Natural killer cell (primary cell): ENCODE results near the gene BRD8. TPM values are rescaled to one million over a fixed set of nuclear protein-coding genes. Genes with fewer than 3 reads are reported as not detected.

ENCODE experiments used
- ATAC-seq, 3 donors: fragments of 150-1000 bp in 2 of 3; fragments of 200-7000 bp in 1 of 3; cut with Tn5 transposase; 1 replicate in 1 of 3; 2 replicates in 2 of 3; pipeline ENCODE4 v1.10.0; 2021; ENCODE audit warnings: mild to moderate bottlenecking in 2 of 3, moderate library complexity in 2 of 3
- DNase-seq, 2 donors: peaks; one replicate each; pipeline versions ENCODE4 v3.0.0 to v3.0.0-alpha.2; 2013 to 2021; ENCODE audit warnings: mixed read lengths in 1 of 2
- H3K27ac ChIP-seq: one replicate; pipeline ENCODE4 v1.5.1; 2013; ENCODE audit warnings: mild to moderate bottlenecking, low read length
- H3K27me3 ChIP-seq: one replicate; pipeline ENCODE4 v1.6.1; 2013; ENCODE audit warnings: low read length; ENCODE audit not compliant: control insufficient read depth, insufficient read depth
- H3K36me3 ChIP-seq: one replicate; pipeline ENCODE4 v1.6.1; 2013; ENCODE audit warnings: low read length; ENCODE audit not compliant: control insufficient read depth, insufficient read depth
- H3K4me1 ChIP-seq: one replicate; pipeline ENCODE4 v1.6.1; 2013; ENCODE audit warnings: low read length; ENCODE audit not compliant: control insufficient read depth, insufficient read depth
- H3K4me3 ChIP-seq: one replicate; pipeline ENCODE4 v1.5.1; 2013; ENCODE audit warnings: low read length
- H3K9me3 ChIP-seq: one replicate; pipeline ENCODE4 v1.6.1; 2013; ENCODE audit warnings: low read length; ENCODE audit not compliant: control insufficient read depth, insufficient read depth
- H3K27ac Mint-ChIP-seq, 2 donors: one replicate each; pipeline ENCODE4 v1.8.0; 2022; ENCODE audit warnings: mild to moderate bottlenecking in 2 of 2, mixed read lengths in 2 of 2, moderate library complexity in 1 of 2
- H3K27me3 Mint-ChIP-seq, 2 donors: one replicate each; pipeline ENCODE4 v1.8.0; 2022; ENCODE audit warnings: low read depth in 2 of 2, mixed read lengths in 2 of 2
- H3K36me3 Mint-ChIP-seq: one replicate; pipeline ENCODE4 v1.8.0; 2022; ENCODE audit warnings: mixed read lengths
- H3K4me1 Mint-ChIP-seq, 2 donors: one replicate each; pipeline ENCODE4 v1.8.0; 2022; ENCODE audit warnings: mixed read lengths in 2 of 2
- H3K4me3 Mint-ChIP-seq: one replicate; pipeline ENCODE4 v1.8.0; 2022; ENCODE audit warnings: mild to moderate bottlenecking, moderate library complexity, mixed read lengths
- H3K9me3 Mint-ChIP-seq, 2 donors: one replicate each; pipeline ENCODE4 v1.8.0; 2022; ENCODE audit warnings: mixed read lengths in 2 of 2
- WGBS: methylation state at CpG from one replicate; pipeline ENCODE4 v1.1.7; 2013; ENCODE audit warnings: missing lambda C conversion rate; ENCODE audit not compliant: insufficient coverage; 5-methylcytosine and 5-hydroxymethylcytosine counted together
- intact Hi-C: fragments of 100-400 bp; cut with micrococcal nuclease; formaldehyde crosslinking; loops from one replicate; pipeline ENCODE4 v1.14.2; 2022
- total RNA-seq, 4 donors: library from RNA; stranded (reverse); fragments of 120-200 nt in 1 of 4; gene quantifications; one replicate each; pipeline versions ENCODE4 v1.2.3 to v1.2.4, GENCODE V29; 2013 to 2022
- TF ChIP-seq, protein P1 (sequence below): fragments of 200-600 bp; IDR thresholded peaks from one replicate; pipeline ENCODE4 v1.8.0; 2022; ENCODE audit warnings: antibody characterized with exemption

BRD8 gene
- total RNA-seq, 3 donors from 2014 or later (not counting 1 experiment from before 2014, with no cell fraction given): 26.1 to 36.5 (median 34.1) TPM

DNA sequence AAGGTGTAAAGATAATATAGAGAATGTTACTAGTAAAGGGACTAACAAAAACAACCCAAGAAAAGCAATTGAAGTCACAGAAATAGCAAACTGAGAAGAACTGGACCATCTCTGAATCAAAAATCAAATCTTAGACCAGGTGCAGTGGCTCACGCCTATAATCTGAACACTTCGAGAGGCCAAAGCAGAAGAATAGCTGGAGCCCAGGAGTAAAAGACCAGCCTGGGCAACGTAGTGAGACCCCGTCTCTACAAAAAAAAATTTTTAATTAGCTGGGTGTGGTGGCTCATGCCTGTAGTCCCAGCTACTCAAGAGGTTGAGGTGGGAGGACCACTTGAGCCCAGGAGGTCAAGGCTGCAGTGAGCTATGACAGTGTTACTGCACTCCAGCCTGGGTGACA lies 67.2 kb downstream of the BRD8 start:
- Mint-ChIP-seq H3K4me3 (no peak overlapping the region), H3K4me1 (no peaks in the 10 kb centered on the region), H3K27me3 (peaks cover 12 to 20% of the 10 kb centered on the region in 2 donors), H3K36me3 (no peaks in the 10 kb centered on the region), H3K27ac (no peak overlapping the region), H3K9me3 (no peaks in the 10 kb centered on the region)
- Histone ChIP-seq H3K36me3 (no peaks in the 10 kb centered on the region), H3K9me3 (no peaks in the 10 kb centered on the region), H3K4me1 (no peaks in the 10 kb centered on the region), H3K4me3 (no peak overlapping the region), H3K27ac (no peak overlapping the region), H3K27me3 (no peaks in the 10 kb centered on the region)
- no peak for ATAC-seq
- intact Hi-C loops: no loop called here
- DNase-seq: no peak
- WGBS: 88% methylated on average over 4 of the region's 4 CpGs
- TF ChIP-seq, protein P1, sequence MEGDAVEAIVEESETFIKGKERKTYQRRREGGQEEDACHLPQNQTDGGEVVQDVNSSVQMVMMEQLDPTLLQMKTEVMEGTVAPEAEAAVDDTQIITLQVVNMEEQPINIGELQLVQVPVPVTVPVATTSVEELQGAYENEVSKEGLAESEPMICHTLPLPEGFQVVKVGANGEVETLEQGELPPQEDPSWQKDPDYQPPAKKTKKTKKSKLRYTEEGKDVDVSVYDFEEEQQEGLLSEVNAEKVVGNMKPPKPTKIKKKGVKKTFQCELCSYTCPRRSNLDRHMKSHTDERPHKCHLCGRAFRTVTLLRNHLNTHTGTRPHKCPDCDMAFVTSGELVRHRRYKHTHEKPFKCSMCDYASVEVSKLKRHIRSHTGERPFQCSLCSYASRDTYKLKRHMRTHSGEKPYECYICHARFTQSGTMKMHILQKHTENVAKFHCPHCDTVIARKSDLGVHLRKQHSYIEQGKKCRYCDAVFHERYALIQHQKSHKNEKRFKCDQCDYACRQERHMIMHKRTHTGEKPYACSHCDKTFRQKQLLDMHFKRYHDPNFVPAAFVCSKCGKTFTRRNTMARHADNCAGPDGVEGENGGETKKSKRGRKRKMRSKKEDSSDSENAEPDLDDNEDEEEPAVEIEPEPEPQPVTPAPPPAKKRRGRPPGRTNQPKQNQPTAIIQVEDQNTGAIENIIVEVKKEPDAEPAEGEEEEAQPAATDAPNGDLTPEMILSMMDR: no peak

DNA sequence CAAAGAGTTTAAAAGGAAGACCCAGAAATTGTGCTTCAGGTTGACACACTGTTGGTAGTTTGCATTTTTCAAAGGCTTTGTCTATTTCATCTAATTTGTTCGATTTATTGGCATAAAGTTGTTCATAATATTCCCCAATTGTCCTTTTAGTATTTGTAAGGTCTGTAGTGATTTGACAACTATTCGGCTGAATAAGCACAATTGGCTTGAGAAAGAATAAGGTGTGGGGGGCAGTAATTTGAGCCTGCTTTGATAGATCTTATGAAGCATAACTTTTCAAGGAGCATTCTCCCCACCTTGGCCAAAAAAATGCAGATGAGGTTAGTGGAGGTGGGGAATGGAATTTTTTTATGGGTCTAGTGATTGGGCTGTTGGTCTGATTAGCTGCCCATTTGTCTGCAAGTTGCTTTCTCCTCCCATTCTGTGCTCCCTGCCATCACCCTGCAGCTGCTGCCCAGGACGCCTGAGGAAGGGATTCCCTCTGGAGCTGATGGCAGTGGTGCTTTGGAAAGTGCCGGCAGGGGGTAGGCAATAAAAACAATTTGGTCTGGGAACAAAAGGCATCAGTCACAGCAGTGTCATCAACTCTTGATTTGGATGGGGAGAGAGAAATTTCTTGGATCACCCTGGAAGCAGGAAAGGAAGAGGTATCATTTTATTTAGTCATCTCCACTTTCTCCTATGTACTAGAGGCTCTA lies 68.0 kb downstream of the BRD8 start:
- Mint-ChIP-seq H3K27me3 (peaks cover 12 to 20% of the 10 kb centered on the region in 2 donors), H3K27ac (no peak overlapping the region), H3K9me3 (no peaks in the 10 kb centered on the region), H3K4me1 (no peaks in the 10 kb centered on the region), H3K36me3 (no peaks in the 10 kb centered on the region), H3K4me3 (no peak overlapping the region)
- ATAC-seq: no peak
- WGBS: 94% methylated on average over 3 of the region's 4 CpGs
- Histone ChIP-seq H3K36me3 (no peaks in the 10 kb centered on the region), H3K4me3 (no peak overlapping the region), H3K9me3 (no peaks in the 10 kb centered on the region), H3K27ac (no peak overlapping the region), H3K27me3 (no peaks in the 10 kb centered on the region), H3K4me1 (no peaks in the 10 kb centered on the region)
- no peak for DNase-seq
- TF ChIP-seq, protein P1: no peak
- intact Hi-C loops: no loop called here

DNA sequence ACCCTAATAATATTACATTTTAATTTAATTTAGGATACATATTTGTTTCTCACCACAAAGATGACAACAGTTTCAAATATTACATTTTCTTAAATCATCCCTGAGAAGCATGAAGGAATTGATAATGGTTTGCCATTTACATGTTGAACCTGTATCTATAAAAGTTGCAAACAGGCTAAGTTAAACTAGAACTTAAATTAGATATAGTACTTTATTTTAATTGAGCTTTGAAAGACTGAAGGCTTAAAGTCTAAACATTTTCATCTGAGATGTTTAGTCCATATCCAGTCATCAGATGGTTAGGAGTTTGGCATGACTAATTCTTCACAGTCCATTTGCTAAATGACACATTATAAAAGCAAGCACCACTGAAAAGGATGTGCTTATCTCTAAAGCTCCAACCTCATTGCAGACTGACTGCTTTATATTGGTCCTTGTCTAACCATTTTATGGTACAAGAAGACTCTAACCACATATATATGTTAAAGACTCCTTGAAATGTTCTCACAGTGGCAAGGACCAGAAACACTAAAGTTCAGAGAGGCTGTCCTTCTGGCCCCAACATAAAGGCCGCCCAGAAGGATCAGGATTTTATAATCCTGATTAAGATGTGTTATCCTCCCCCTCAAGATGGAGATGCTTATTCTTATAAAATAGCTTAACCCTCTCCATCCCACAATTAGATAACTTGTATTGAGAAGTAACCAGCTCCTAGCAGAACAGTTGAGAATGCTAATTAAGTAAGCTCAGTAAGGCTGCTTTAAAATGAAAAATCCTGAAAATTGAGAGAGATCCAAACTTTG lies 68.8 kb downstream of the BRD8 start:
- no peaks in the 10 kb centered on the region for H3K4me1 Mint-ChIP-seq
- Histone ChIP-seq H3K36me3 (no peaks in the 10 kb centered on the region), H3K9me3 (no peaks in the 10 kb centered on the region), H3K4me3 (no peak overlapping the region), H3K27me3 (no peaks in the 10 kb centered on the region), H3K27ac (no peak overlapping the region), H3K4me1 (no peaks in the 10 kb centered on the region)
- H3K4me3 Mint-ChIP-seq: no peak overlapping the region
- WGBS: no CpG with 5 or more reads among the region's 1 CpG
- intact Hi-C loops: no loop called here
- DNase-seq (no peak), ATAC-seq (no peak)
- peaks cover 12 to 20% of the 10 kb centered on the region in 2 donors for H3K27me3 Mint-ChIP-seq
- H3K36me3 Mint-ChIP-seq: no peaks in the 10 kb centered on the region
- H3K9me3 Mint-ChIP-seq: no peaks in the 10 kb centered on the region
- TF ChIP-seq, protein P1: no peak
- no peak overlapping the region for H3K27ac Mint-ChIP-seq
